GM19025 (cell line): ENCODE data around the gene PDE9A.

Source experiments
- ATAC-seq: cut with Tn5 transposase; IDR thresholded peaks from one replicate; pipeline ENCODE4 v1.9.1; 2021; ENCODE audit warnings: mild to moderate bottlenecking, low read depth, moderate library complexity; ENCODE audit not compliant: unreplicated experiment

Gene PDE9A

GRCh38 chr21:42753804-42754203 lies 100.4 kb downstream of the PDE9A start:
- no peak for ATAC-seq

DNA sequence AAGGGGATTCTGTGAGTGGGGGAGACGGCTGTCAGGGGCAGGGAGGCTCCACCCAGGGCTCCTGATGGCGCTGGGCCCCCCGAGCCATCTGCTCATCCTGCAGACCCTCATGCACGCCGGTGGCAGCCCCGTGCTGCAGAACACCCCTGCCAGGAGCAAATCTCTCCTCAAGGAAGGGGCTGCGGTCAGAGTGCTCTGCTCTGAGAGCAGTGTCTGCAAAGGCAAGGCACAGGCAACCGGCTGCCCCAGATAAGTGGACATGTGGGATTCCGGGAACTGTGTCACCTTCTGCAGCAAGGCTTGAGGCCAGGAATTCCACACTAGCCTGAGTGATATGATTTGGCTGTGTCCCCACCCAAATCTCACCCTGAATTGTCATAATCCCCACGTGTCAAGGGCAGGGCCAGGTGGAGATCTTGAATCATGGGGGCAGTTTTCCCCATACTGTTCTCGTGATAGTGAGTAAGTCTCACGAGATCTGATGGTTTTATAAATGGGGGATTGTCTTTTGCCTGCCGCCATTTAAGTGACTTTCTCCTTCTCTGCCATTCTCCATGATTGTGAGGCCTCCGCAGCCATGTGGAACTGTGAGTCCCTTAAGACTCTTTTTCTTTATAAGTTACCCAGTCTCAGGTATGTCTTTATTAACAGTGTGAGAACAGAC lies 101.0 kb downstream of the PDE9A start:
- ATAC-seq: no peak

DNA sequence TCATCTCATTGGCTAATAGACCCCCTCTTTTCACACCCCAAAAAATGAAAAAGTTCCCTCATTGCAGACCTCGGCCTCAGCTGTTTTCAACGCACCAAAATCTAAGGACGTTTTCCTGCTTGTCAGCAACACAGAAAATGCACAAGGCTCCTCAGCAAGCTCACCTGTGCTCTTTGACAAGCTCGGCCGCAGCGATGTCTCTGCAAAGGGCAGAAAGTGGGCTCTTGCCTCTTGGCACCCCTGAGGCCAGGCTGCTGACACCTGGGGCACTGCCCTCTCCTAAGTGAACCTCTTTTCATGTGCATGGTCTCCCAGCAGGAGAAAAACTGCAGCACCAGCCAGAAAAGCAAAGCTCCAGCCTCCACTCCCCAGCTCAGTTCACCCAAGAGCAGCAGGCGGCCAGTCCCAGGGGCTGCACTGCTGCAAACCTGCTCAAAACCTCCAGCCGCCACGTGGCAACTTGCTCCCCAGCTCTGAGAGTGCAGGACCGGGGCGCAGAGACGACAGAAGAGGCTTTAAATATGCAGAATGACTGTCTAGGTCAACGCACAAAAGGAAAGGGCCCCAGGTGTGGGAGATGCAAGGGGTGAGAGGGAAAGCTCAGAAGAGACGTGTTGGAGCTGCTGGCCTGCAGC lies 101.7 kb downstream of the PDE9A start:
- no peak for ATAC-seq

DNA sequence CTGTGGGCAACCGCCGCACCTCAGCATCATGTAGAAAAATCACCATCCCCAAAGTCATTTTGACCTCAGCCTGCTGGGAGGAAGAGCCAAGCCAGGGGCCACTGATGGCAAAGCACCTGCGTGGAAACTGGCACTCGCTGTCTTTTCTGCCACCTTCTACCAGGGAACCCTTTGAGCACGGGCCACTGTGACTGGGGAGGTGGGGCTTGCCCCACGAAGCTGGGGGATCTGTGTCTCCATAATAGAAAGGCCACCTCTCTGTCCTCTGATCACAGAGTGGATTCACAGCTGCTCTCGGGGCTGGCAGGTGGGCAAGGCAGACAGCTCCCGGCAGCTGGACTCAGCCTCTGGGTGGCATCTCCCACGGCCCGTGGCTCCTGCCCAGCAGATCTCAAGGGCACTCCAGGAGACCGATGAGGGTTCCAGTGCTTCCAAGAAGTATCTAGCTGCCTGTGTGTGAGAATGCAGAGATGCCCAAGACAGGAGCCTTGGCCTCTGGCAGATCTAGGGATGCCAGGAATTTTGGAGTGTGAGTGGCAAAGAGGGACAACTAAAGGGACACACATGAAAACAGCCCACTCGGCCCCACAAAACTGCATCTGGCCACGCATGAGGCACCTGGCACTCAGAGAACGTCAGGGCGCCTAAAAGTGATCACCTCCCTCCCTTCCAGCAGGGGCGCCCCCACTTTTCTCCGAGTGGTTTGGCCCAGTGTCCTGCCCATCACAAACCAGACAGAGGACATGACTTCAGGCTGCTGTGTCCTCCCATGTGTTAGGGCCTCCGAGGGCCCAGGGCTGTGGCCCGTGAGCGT lies 102.6 kb downstream of the PDE9A start:
- ATAC-seq: no peak

DNA sequence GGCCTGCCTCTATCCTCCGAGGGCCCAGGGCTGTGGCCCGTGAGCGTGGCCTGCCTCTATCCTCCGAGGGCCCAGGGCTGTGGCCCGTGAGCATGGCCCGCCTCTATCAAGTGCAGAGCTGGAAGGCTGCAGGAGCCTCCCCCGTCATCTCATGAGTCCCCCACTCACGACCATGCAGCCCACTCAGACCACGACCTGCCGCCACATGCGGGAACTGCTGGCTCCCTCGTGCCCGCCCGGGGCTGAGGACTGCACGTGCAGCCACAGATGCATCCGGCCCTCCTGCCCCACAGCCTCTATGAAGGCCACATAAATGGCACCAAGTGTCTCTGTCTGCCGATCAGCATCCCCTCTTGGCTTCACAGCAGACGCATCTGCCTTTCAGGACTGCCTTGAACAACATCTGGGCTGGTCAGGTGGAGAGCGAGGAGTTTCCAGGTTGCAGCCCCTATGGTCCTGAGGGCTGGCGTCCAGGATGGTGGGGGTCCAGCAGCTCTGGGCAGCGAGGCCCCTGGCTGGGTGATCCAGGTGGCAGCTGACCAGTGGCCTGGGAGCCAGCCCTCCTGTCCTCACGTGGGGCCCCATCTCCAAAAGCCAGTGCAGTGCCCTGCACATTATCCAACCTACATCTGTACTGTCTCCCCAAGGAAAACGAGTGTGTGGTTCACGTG lies 103.3 kb downstream of the PDE9A start:
- ATAC-seq: no peak

- no peak for ATAC-seq
Observed at GRCh38 chr21:42757422-42757821, 104.0 kb downstream of the PDE9A start.

DNA sequence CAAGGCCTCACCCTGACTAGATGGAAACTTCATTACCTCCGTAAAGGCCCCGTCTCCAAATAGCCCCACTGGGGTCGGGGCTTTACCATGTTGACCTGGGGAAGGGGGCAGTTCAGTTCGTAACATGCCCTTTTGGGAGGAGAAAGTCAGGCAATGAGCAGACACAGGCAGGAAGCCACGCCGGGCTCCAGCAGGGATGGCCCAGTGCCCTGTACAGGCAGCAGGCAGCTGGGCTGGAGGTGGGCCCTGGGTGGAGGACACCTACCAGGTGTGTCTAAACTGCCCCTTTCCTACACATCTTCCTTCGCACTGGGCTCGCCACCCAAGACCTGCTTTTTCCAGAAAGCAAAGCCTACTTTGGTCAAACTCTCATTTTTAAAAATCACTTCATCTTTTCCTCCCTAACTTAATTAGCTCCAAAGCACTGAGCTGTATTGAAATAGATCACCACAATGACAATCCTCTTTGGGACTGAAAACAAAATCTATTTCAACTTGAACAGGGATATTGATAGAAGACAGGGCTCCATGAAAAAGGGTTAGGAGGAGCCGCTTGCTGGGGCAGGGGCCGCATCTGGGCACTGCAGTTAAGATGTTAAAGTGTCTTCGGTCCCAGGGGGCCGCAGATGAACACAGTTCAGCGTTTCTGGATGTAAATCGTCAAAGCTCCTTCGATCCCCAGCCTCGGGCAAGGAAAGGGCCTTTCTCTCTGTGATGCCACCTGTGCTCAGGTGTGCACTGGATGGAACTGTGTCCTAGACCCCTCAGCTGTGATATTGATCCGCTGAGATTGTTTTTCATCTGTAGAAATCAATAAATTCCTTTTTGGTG lies 104.6 kb downstream of the PDE9A start:
- ATAC-seq: no peak

- ATAC-seq: no peak
Observed at GRCh38 chr21:42758721-42759593, 105.5 kb downstream of the PDE9A start.

DNA sequence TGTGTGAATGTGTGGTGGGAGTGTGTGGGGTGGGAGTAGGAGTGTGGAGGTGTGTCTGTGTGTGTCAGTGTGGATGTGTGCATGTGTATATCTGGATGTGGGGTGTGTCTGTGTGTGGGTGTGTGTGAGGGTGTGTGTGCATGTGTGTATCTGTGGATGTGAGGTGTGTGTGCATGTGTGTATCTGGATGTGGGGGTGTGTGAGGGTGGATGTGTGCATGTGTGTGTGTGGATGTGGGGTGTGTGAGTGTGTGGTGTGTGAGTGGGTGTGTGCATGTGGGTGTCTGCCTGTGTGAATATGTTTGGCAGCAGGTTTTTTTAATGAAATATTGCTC lies 106.1 kb downstream of the PDE9A start:
- no peak for ATAC-seq

DNA sequence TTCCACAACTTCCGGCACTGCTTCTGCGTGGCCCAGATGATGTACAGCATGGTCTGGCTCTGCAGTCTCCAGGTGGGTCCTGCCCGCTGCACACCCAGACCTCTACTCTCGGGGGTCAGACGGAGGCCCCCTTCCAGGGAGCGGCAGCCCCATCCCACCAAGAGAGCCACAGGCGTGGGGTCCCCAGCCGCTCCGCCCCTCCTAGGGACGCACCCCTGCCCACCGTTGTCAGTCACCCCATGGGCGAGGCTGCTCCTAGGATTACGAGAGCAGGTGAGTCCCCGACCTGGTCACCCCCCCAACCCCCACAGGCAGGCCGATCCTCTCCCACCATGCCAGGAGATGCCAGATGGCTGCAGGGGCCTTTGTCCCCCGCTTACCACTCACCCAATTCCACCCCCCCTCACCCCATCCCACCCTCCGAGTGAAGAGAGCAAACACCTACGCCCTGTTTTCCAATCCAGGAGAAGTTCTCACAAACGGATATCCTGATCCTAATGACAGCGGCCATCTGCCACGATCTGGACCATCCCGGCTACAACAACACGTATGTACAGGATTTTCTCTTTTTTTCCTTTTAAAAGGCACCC lies 107.0 kb downstream of the PDE9A start:
- ATAC-seq: no peak

DNA sequence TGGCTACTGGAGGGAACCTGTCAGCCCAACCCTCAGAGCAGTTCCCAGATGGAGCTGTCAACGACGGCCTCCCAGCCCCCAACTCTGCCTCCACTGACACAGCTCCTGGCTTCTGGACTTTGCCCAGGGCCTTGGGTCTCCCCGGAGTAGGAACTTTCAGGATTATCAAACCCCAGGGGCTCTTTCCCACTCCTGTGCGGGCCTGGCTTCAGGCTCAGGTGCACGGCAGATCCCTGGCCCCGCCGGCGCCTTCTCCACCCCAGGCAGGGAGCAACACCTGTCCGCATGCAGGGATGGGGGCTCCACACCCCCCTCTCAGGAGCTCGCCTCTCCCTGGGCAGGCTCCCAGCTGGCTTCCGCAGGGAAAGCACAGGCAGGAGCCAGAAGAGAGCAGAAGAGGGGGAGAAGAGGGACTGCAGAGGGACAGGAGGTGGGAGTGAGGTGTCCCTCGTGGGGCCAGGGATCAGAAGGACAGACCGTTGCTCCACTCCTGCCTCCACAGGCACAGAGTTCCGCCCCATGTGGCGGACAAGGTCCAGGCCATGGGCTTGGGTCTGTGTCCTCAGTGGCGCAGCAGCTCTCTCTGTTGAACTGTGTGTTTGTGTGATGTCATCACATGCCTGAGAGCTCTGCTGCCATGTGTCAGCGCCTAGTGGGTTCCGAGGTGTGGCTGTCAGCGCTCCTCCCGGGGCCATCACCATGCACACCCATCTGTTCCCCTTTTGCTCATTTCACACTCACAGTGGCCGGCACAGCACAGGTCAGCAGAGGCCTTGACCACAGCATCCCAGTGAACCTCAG lies 107.7 kb downstream of the PDE9A start:
- no peak for ATAC-seq

GRCh38 chr21:42761776-42762335 lies 108.4 kb downstream of the PDE9A start:
- ATAC-seq: no peak

DNA sequence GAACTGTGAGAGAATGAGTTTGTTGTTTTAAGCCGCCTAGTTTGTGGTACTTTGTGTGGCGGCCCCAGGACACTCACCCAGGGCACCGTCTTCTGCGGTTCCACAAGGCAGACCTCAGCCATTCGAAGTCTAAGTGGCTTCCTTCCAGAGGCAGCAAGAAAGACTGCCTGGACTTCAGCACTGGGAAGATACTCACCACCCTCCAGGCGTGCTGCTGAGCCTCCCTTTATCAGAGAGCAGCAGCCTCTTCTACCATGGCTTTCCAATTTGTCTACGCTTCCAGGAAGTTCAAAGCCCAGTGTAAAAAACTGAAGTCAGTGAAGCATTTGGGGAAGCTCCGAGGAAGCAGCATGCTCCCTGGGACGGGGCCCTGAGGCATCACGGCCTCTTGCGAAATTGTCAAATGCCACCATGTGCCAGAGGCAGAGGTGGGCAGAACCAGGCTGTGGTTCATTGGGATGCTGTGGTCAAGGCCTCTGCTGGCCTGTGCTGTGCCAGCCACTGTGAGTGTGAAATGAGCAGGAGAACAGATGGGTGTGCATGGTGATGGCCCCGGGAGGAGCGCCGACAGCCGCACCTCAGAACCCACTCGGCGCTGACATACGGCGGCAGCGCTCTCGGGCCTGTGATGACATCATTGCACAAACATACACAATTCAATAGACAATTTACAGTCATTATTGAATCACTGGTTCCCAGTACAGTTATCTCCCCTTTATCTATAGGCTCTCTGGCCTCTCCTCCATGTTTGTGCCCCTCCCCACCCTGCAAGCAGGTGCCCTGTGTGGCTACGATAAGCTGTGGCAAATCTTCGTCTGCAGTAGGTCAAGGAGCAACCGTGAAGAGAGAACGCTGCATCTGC lies 110.4 kb downstream of the PDE9A start:
- no peak for ATAC-seq

DNA sequence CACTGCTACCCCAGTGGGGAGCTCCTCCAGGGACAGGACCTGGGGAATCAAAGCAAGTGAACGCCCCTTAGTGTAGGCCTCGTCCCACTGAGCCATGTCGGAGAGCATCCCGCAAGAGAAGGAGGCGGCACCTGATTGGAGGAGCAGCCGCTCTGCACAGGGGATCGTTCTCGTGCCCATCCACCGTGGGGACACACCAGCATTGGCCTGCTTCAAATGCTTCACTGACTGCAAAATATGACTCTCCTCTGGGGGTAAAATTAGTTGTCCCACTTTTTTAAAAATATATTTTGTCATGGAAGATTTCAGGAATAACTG lies 111.0 kb downstream of the PDE9A start:
- ATAC-seq: no peak

- no peak for ATAC-seq
Observed at GRCh38 chr21:42764883-42765282, 111.5 kb downstream of the PDE9A start.

GRCh38 chr21:42765656-42766055 lies 112.2 kb downstream of the PDE9A start:
- no peak for ATAC-seq
